HepG2 (cell line): ENCODE measurements around the gene COX7A1. TPM values are rescaled to one million over a fixed set of nuclear protein-coding genes. Genes with fewer than 3 reads are reported as not detected.

Source experiments
- ATAC-seq: fragments of 200-7000 bp; cut with Tn5 transposase; 3 replicates; pipeline ENCODE4 v1.9.1; 2020; ENCODE audit warnings: mild to moderate bottlenecking, moderate library complexity
- BruUV-seq: library from RNA; stranded (reverse); fragments of 400-500 nt; replicated peaks from 2 replicates; lab custom pipeline; 2021; lab: Mats Ljungman, UMichigan
- CTCF ChIA-PET: fragments of 300-600 bp; formaldehyde crosslinking; extraction: SDS; loops from one replicate; lab custom pipeline; 2021; ENCODE audit warnings: low total read pairs, inconsistent platforms, low intra/inter-chr PET ratio; lab: Yijun Ruan, JAX
- POLR2A ChIA-PET: fragments of 350-600 bp; sonication (Branson Sonifier 250); formaldehyde crosslinking; loops from one replicate; lab custom pipeline; 2020; ENCODE audit warnings: antibody characterized with exemption, inconsistent platforms; lab: Yijun Ruan, JAX
- DNase-seq: peaks from one replicate; pipeline ENCODE4 v3.0.0-alpha.2; 2015; ENCODE audit warnings: low spot score
- FAIRE-seq: peaks from 3 replicates; lab custom pipeline; 2011; peaks lifted over from hg19 to GRCh38; lab: Jason Lieb, UNC
- H2AFZ ChIP-seq: one replicate; pipeline ENCODE4 v1.6.1; 2011; ENCODE audit warnings: low read length, inconsistent platforms
- H3K27ac ChIP-seq: fragments of 300-600 bp; 3 replicates; pipeline ENCODE4 v1.8.0; 2011; ENCODE audit warnings: mixed run types, mild to moderate bottlenecking, mixed read lengths, low read length, inconsistent platforms; ENCODE audit not compliant: insufficient read depth; ENCODE audit errors: extremely low read length
- H3K27me3 ChIP-seq, 2 experiments: fragments of 200-600 bp in 1 of 2; 2 replicates in 1 of 2; 3 replicates in 1 of 2; pipeline versions ENCODE4 v1.6.0 to v1.8.0; 2011; ENCODE audit warnings: low read length in 2 of 2, mild to moderate bottlenecking in 2 of 2, moderate library complexity in 2 of 2, inconsistent platforms in 1 of 2; ENCODE audit not compliant: insufficient read depth in 2 of 2, control insufficient read depth in 1 of 2
- H3K36me3 ChIP-seq, 2 experiments: fragments of 200-600 bp in 1 of 2; replicated peaks in 1 of 2; 2 replicates in 1 of 2; 3 replicates in 1 of 2; pipeline versions ENCODE4 v1.5.1 to v1.8.0; 2011; ENCODE audit warnings: low read length in 2 of 2, inconsistent platforms in 1 of 2; ENCODE audit not compliant: insufficient read depth in 2 of 2, control insufficient read depth in 1 of 2
- H3K4me1 ChIP-seq: 2 replicates; pipeline ENCODE4 v1.5.1; 2012; ENCODE audit warnings: low read length, inconsistent platforms; ENCODE audit not compliant: insufficient read depth
- H3K4me2 ChIP-seq: 2 replicates; pipeline ENCODE4 v1.6.0; 2011; ENCODE audit warnings: low read depth, low read length, inconsistent platforms
- H3K4me3 ChIP-seq, 3 experiments: fragments of 200-600 bp in 1 of 3; sonication (generic), shearing (Covaris generic) in 1 of 3; replicated peaks in 1 of 3; 2 replicates each; pipeline ENCODE4 v1.5.1; 2011 to 2016; ENCODE audit warnings: low read length in 3 of 3, inconsistent platforms in 2 of 3, low read depth in 2 of 3, mild to moderate bottlenecking in 2 of 3, control low read depth in 1 of 3, mixed read lengths in 1 of 3; ENCODE audit not compliant: insufficient read depth in 1 of 3
- H3K79me2 ChIP-seq: one replicate; pipeline ENCODE4 v1.6.1; 2011; ENCODE audit warnings: low read length, inconsistent platforms; ENCODE audit not compliant: insufficient read depth
- H3K9ac ChIP-seq: 2 replicates; pipeline ENCODE4 v1.6.0; 2011; ENCODE audit warnings: mild to moderate bottlenecking, low read depth, low read length, inconsistent platforms; ENCODE audit not compliant: insufficient read depth
- H3K9me3 ChIP-seq: 2 replicates; pipeline ENCODE4 v1.5.1; 2012; ENCODE audit warnings: mild to moderate bottlenecking, low read length
- H4K20me1 ChIP-seq: 2 replicates; pipeline ENCODE4 v1.6.0; 2011; ENCODE audit warnings: inconsistent platforms, mild to moderate bottlenecking, low read length, moderate library complexity; ENCODE audit not compliant: insufficient read depth
- AKNA ChIP-seq: sonication (generic); formaldehyde crosslinking; IDR thresholded peaks from 2 replicates; pipeline ENCODE4 v1.4.0; 2020; ENCODE audit warnings: missing genetic modification reagents, borderline replicate concordance
- HMG20A ChIP-seq: IDR thresholded peaks from 2 replicates; pipeline ENCODE4 v1.6.1; 2016; ENCODE audit warnings: borderline replicate concordance
- MAFK ChIP-seq, 2 experiments: IDR thresholded peaks in 1 of 2; conservative IDR thresholded peaks in 1 of 2; 2 replicates each; pipeline ENCODE4 v1.6.1; 2011; ENCODE audit warnings: improper control_type of control experiment in 2 of 2, low read length in 2 of 2
- SRSF9 ChIP-seq: fragments of 200-400 bp; formaldehyde crosslinking; IDR thresholded peaks from 2 replicates; pipeline ENCODE4 v1.6.1; 2018; ENCODE audit warnings: borderline replicate concordance, mild to moderate bottlenecking, low read depth, low read length; ENCODE audit not compliant: insufficient read depth, poor library complexity, severe bottlenecking
- ZBTB26 ChIP-seq: IDR thresholded peaks from 2 replicates; pipeline ENCODE4 v1.6.1; 2016; ENCODE audit warnings: missing compliant biosample characterization, missing genetic modification reagents, borderline replicate concordance
- ZNF121 ChIP-seq: sonication (generic); formaldehyde crosslinking; IDR thresholded peaks from 2 replicates; pipeline ENCODE4 v1.5.0; 2020; ENCODE audit warnings: mild to moderate bottlenecking, missing genetic modification reagents
- ZNF737 ChIP-seq: sonication (generic); formaldehyde crosslinking; IDR thresholded peaks from 2 replicates; pipeline ENCODE4 v1.5.0; 2020; ENCODE audit warnings: missing genetic modification reagents, mild to moderate bottlenecking, borderline replicate concordance
- WGBS: methylation state at CpG from one replicate; pipeline ENCODE4 v1.1.6; 2017; ENCODE audit warnings: low lambda C conversion rate; 5-methylcytosine and 5-hydroxymethylcytosine counted together
- in situ Hi-C: cut with HindIII; loops from 2 replicates; pipeline ENCODE4 v1.10.0; 2017; ENCODE audit warnings: low pct_unique_long_range_greater_than_20kb; ENCODE audit not compliant: extremely low pct_ligation_motif_present
- intact Hi-C: fragments of 100-400 bp; cut with micrococcal nuclease; formaldehyde crosslinking; loops from one replicate; pipeline ENCODE4 v1.10.0; 2022; ENCODE audit not compliant: unreplicated experiment
- polyA plus RNA-seq, 8 experiments: library from polyadenylated mRNA; depleted of rRNA in 3 of 8; stranded (reverse) in 7 of 8; unstranded in 1 of 8; fragments of >200 nt; fragmentation: Illumina TruSeq in 4 of 8; extraction: Trizol in 4 of 8; gene quantifications; 2 replicates each; pipeline versions ENCODE4 v1.2.1 to v1.2.3, GENCODE V29; 2011 to 2016; ENCODE audit warnings: low read depth in 4 of 8, missing spikeins in 1 of 8, mixed read lengths in 1 of 8; ENCODE audit not compliant: insufficient read depth in 1 of 8
- total RNA-seq, 5 experiments: library from RNA; depleted of rRNA; stranded (reverse); fragments of >200 nt; fragmentation: Illumina TruSeq; extraction: Trizol; gene quantifications; 2 replicates each; pipeline ENCODE4 v1.2.3, GENCODE V29; 2016; ENCODE audit warnings: low read depth in 1 of 5

COX7A1 gene
- total and polyA plus RNA-seq, 2 of the 13 experiments (the other 11 are each of a cell fraction or from before 2014, with no cell fraction given) = not detected

GRCh38 chr19:36108684-36109083 is 43.6 kb downstream of the COX7A1 start:
- BruUV-seq = no TSS peak
- intact Hi-C loops (no loop called here), in situ Hi-C loops (no loop called here)
- Histone ChIP-seq H3K9ac (no peak overlapping the region), H3K4me2 (no peak overlapping the region), H3K36me3 (peaks cover 11 to 29% of the 10 kb centered on the region in 2 experiments; a peak in 4 of 5 replicates), H3K9me3 (no peaks in the 10 kb centered on the region), H3K4me3 (no peak overlapping the region), H3K4me1 (peaks cover 5% of the 10 kb centered on the region), H4K20me1 (no peaks in the 10 kb centered on the region), H3K27me3 (no peaks in the 10 kb centered on the region), H3K79me2 (peaks cover 1% of the 10 kb centered on the region), H2AFZ (no peak overlapping the region), H3K27ac (no peak overlapping the region)
- TF ChIP-seq MAFK (conservative IDR thresholded peaks at IDR 0.05 in 1 of 2, IDR thresholded peaks at IDR 0.05 in 1 of 2; ENCODE audit: low read length in 2 of 2) (no peak), ZBTB26 (CRISPR knock-in tag) (no peak), HMG20A (CRISPR knock-in tag) (no peak), ZNF121 (CRISPR knock-in tag) (no peak), SRSF9 (no peak), AKNA (CRISPR knock-in tag) (no peak), ZNF737 (CRISPR knock-in tag) (no peak)
- WGBS = 94% methylated on average over 3 of the region's 3 CpGs
- no peak for DNase-seq
- CTCF ChIA-PET = no interaction called here
- ATAC-seq = no peak
- no peak for FAIRE-seq
- POLR2A ChIA-PET = no interaction called here
